Hindlimb muscle (tissue), 1 donor: ENCODE data around the gene ADRA2A. TPM values are rescaled to one million over a fixed set of nuclear protein-coding genes. Genes with fewer than 3 reads are reported as not detected.
A peak's percentile ranks its signal among the peaks of the same experiment; 100 is the strongest.

Experiments
- DNase-seq: peaks from one replicate; pipeline ENCODE4 v3.0.0-alpha.2; 2013
- polyA plus RNA-seq: library from polyadenylated mRNA; unstranded; fragments of 120-200 nt; gene quantifications from one replicate; pipeline ENCODE4 v1.2.1, GENCODE V29; 2013; ENCODE audit not compliant: insufficient read length

The ADRA2A gene
- polyA plus RNA-seq, 1 donor = 3.7 TPM

DNA sequence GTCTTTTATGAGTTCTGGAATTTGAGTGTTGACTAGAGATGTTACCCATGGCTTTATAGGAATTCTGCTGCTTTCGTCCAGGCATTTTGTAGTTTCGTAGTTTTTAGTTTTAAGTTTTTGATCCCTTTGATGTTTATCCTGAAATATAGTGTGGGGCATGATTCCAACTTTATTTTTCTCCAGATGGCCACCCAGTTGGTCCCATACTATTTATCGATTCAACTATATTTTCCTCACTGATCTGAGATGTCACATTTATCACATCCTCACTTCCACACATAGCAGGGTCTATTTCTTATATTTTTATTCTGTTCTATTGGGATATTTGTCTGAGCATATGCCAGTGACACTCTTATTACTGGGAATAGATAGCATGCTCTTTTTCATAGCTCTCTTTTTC, 33.9 kb downstream of the ADRA2A start:
- DNase-seq = no peak

DNA sequence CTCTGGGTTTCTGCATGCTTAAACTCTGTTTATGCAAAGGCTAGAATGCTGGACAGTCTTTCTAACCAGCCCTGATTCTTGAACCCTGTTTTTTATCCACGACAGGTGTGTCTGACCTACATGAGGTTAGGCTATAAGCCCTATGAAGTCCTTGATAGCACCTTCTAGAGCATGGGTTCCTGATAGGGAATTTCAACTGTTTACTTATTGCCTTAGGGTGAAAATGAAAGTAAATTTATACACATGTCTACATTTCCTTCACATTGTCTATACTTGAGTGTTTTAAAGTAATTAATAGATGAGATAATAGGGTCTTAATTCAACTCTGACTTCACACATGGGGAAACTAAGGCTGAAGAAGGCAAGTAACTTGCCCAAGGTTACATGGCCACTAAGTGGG, 35.5 kb downstream of the ADRA2A start:
- DNase-seq = no peak

DNA sequence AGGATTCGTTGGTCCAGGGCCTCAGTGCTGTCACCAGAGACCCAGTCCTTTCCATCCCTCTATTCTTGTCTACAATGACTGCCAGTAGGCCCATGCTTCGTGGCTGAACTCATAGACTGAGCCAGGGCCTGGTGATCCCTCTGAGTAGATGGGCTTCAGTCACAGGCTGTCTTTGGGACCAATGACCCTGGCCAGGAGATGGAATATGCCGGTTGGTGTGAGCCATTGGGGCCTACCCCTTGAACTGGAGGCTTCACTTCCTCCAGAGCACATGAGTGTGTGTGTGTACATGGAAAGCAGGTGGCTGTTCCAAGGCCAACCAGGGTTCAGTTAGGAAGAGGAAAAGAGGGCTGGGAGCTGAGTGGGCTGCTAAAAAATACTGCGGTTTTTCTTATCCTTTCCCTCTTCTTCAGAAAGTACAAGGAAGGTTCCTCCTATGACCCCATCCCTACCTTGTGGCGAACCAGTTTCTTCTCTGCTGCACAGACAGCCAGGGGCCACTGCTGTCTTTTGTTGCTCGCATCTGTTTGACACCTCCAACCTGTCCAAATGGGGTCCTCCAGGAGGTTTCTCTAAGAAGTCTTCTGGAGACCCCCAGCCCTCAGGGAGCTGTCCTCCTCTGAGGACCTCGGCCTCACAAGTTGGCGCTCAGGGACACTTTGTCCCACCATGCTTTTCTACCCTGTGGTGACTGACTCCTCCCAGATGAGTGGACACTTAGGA, 36.6 kb downstream of the ADRA2A start:
- DNase-seq = no peak

DNA sequence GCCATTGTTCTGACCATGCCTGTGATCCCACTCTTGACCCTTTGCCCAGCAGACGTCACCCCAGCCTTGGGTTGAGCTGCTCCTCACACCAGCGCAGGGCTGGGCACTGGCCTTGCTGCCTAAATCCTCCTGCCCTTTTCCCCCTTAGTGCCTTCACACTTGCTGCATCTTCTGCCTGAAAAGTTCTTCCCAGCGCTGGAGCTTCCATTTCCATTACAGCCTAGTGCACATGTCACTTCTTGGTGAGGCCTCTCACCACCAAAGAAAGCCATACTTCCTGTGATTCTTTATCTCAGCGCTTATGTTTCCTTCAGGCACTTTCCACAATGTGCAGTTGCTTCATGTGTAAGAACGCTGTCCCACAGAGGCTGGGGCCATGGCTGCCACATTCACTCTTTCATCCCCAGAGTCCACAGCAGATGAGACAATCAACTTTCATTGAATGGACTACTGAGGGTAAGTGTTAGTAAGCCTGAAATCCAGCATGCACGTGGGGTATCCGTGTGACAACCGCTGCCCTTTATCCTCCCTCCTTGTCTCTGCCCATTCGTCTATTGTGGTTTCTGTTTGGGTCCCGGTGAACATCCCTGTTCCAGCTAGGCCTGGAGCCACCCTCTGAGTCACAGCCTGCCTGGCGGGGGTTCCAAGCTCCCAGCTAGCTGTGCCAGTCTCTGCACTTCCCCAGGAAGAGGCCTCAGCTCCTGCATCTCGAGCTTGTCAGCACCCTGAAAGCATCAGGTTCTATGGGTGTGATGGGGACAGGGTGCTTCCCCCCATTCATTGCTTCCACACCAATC, 37.3 kb downstream of the ADRA2A start:
- no peak for DNase-seq

DNA sequence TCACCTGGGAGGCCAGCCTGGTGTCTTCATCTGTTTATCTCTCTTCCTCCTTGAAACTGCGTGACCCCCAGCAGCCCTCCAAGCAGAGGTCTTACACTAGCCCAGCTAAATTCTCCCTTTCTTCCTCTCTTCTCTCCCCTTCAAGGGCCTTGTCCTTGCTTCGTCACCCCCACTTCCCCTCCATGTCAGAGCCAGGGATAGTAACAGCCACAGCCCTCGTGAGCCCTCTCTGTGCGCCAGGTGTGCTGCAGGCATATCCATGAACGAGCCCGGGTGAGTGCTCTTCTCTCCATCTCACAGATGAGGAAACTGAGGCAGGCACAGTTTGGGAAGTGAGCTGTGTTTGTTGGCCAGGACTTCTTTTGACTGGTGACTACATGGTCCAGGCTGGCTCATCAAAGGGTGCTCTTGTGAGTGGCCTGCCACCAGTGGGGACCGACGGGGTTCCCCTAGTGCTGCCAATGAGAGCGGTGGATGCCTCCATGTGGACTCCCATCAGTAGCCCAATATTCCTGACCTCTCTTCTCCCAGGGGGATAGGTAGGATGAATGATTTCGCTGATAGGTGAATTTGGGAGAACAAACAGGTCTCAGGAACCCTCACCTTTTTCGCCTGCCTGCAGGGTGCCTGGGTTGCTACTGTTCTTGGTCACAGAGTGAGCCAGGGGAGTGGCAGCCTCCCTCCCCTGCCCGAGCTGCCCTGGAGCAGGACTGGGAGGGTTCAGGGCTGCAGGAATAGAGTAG, 38.1 kb downstream of the ADRA2A start:
- no peak for DNase-seq

DNA sequence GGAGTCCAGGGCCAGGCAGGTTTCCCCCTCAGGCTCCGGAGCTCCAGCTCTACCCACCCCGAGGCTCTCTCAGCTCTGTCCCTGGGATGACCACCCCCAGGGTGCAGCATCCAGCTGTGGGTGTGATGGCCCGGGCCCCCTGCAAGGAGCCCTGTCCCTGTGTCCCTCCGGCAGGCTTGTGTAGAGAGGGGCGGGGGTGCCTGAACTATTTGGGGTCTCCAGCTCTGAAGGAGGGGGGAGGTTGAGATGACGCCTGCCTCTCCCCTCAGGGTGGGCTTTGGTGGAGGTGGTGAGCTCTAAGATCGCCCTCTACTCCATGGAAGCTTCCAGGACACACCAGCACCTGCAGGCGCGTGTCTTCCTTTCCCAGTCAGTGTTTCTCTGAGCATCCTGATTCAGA, 39.4 kb downstream of the ADRA2A start:
- no peak for DNase-seq

DNA sequence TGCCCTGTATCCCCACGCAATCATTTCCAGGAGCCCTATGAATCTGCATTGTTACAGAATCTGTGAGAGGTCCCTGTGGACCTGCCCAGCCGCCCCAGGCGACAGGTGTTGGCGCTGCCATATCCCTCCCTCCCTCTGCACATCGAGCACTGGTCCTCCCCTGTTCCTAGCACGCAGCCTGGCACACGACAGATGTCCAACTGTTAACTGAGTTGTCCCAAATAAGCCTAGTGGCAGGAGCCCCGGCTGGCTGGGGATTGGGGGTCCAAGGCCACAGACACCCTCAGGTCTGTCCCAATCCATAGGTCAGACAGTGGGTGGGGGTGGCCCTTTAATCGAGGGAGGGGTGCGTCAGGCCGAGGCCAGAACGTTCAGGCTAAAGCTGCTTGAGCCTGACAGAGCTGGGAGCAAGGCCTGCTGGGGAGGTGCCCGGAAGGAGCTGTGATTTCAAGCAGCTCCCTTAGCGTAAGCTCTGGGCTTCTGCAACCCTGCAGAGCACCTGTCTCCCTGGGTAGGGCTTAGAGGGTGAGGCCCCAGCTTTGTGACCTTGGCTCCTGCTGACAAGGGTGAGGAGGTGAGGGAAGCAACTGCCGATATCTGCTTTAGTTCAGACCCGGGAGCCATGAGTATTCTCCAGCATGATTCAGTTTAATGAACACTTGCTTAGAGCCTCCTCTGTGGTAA, 40.1 kb downstream of the ADRA2A start:
- DNase-seq = no peak

DNA sequence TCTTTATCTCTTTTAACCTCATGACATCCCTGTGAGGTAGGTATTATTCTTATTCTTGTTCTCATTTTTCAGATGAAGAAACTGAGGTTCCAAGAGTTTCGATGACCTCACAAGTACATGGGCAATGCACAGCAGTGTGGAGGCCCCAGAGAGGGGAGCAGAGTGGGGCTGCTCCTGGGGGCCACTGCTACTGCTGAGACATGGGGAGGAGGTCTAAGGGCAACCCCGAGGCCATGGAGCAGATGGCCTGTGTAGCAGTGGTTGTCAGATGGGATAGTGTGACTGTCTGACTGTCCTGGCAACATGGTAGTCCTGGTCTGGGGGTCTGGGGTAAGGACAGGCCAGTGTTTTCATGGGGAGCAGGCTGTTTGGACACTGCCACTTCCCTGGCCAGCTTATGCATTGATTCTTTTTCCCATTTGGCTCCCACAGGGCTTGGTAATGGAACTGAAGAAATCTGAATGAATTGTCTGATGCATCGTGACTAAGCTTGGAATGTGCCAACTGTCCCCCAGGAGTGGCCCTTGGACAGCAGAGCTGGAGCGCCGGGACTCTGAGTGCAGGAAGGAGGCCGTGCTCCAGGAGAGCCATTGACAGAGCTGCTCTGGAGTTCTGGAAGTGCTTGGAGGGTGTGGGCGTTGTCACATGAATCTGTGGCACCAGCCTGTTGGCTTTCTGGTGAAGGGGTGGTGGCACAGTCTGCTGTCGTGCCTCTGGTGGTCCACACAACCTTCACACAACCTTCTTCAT, 40.9 kb downstream of the ADRA2A start:
- no peak for DNase-seq

DNA sequence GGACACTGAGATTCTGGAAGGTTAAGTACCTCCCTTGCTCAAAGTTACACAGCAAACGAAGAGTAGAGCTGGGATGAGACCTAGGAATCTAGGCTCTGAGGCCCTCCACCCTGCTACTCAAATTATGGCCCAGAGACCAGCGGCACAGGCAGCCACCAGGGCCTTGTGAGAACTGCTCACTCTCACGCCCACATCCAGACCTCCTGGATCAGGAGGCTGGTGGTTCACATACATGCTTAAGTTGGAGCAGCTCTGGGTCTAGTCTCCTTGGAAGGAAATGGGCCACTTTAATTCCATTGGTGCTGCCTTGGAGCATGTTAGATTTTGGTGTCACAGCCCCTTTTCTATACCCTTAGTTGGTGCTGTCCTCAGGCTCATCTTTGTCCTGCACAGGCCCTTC, 41.9 kb downstream of the ADRA2A start:
- DNase-seq = no peak

DNA sequence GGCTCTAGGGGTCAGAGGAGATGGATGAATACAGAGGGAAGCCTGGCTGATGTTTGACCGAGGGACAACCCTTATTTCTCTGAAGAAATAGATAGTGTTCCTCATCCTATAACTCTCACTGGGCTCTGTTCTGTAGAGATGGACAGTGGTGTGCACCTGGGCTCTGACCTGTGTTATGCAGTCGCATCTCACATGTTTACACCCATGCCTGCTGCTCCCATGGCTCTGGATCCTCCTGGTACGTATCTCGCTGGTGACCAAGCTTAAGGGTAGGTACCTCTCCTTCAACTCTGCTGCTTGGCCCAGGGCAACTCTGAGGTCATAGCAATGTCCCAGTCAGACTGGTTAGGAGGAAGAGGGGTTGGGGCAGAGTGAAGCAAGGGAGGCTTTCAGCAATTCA, 42.8 kb downstream of the ADRA2A start:
- DNase-seq = no peak

DNA sequence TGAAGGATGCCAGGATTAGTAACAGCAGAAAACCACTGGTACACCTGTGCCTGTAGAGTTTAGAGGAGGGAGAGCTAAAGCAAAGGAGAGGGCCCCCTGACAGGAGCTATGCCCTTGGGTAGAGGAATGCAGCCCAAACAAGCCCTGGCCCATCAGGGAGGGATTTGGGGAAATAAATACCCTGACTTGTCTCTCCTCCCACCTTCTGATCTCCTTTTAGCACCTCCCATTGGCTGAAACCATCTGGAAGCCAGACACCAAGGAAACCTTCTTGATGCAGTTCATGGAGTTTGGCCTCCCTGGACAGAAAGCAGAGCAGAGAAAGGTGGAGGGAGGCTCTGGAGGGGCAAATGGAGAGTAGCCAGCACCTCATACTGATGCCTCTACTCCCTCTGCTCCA, 45.3 kb downstream of the ADRA2A start:
- no peak for DNase-seq

DNA sequence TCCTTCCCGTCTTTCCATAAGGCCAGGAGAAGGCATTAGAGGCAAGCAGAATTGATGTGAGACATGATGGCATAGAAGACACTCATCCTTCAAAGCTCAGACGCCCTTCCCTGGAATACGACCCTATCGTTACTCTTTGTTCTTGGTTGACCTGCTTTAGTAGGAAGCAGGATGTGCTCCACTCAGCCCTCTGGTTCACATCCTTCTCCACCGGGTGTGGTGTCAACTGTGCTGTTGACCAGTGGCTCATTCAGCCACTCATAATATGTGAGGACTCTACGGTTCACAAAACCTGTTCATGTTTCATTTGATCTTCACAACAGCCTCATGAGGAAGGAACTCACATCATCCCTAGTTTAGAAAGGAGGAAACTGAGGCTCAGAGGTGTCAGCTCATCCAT, 47.1 kb downstream of the ADRA2A start:
- DNase-seq = no peak

DNA sequence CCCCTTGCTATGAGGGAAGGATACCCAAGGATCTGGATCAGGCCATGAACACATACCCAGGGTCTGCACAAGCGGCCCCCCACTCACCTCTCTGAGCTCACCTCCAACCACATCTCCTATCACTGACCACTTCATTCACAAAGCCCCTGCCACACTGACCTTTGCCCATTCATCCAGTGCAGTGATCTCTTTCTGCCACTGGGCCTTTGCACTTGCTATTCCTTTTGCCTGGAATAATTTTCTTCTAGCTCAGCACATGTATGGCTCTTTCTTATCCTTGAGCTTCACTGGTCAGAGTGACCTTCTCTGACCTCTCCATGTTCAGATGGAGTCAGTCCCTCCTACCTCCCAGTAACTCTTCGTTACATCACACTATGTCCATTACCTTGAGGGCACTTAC, 48.3 kb downstream of the ADRA2A start:
- no peak for DNase-seq

DNA sequence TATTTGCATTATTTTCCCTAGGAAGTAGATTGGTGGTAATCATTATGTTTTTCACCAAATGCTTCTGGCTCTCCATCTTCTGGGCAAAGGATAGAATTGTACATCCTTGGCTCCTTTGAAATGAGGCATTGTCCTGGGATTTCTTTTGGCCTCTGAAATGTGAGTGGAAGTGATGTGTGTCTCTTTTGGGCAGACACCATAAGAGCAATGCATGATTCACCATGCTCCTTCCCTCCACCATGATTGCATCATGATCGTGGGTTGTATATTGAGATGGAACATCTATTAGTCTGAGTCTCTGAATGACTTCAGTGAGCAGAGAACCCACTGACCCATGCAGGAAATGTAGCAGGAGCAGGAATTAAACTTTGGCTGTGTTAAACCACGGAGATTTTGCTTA, 49.2 kb downstream of the ADRA2A start:
- DNase-seq = no peak

DNA sequence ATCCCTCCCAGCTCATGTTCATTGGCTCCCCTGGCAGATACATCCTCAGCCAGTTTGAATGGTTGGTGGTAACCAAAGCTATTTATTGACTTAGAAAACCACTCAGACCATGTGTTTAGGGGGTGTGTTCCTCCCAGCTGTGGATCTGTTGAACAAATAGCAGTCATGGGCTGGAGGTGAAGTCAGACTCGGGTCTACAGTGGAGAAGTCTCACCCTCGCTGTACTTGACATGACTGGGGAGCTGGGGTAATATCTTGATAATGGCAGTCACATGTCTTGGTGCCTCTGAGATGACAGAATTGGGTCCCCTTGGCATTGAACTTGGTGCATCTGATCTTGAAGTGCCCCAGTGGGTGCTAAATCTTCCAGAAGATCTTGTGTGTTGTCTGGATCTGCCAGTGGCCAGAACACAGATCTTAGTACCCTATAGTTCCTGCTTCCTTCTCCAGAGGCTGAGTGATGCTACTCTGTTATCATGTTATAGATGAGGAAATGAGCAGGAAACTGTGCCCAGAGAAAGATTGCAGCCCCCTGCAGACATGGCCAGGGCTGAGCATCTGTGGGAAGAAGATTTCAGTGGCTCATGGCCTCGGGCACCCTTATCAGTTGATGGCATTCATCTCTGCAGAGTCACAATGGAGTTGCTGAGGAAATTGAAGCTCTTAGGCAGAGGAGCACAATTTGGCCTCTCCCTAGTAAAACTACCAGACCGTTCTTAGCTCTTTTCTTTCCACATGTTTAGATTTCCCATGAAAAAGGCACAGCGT, 50.4 kb downstream of the ADRA2A start:
- no peak for DNase-seq

DNA sequence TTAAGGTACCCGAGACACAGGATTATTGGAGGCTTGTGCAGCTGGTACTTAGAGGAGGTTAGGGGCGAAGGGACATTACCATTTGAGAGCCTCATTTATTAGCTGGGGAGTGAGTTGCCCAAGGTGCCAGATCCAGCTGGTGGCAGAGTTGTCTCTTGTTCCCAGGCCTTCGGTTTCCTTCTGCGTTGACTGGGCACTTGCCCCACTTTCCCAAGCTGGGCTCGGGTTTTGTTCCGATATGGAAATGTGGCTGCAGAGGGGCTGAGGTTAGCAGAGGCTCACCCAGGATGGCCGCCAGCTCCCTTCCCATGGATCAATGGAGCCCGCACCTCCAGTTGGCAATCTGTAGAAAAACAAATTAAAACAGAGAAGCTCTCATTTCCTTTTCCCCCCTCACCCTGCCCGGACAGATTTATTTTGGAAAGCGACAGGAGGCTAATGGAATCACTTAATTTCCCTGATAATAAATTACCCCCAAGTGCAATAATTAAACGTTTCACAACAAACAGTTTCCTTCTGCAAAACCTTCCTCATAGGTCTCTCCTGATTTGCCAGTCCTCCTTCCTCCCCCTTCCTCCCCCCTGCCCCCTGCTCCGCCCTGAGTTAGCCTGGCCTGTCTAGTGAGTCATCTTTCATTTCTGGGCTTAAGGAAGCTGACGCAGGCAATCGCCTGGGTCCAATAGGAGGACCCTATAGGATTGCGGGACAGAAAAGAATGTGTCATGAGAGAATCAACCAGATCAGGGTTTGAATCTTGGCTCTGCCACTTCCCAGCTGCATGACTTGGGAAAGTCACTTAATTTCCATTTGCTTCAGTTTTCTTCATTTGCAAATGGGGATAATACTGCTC, 51.7 kb downstream of the ADRA2A start:
- DNase-seq = no peak

DNA sequence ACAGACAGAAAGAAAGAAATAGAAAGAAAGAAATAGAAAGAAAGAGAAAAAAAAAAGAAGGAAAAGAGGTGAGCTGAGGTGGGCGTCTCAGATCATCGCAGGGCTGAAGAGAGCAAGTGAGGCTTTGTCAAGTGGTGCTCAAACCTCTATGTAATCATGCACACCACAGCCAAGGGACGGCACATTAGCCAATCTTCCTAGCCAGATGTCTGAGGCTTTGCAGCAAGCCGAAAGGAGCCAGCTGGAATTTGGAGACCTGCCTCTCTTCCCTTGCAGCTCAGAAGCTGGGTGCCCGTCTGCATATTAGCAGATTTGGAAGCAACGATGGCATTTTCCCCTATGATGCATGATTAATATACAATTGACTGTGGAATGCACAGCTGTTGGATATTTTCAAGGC, 52.5 kb downstream of the ADRA2A start:
- peak; percentile 10 for DNase-seq

DNA sequence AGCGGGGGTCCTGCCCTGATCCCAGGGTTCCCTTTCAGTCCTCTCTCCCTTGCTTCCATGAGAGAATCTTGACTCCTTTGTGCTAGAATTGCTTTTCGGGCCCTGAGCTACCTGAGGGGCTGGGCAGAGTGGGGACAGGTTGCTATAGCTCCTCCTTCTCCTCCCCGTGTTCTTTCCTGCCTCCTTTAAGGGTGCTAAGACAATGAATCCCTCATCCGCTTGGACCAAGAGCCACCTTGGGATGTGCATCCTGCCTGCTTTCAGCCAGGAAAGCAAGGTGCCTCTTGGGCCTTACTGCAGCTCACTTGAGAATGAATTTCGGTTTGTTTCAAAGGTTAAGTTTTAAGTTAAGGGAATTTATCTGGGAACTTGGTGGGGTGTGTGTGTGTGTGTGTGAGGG, 53.6 kb downstream of the ADRA2A start:
- DNase-seq = no peak
